GM12865 (cell line): ENCODE data around the gene EPHB2.

Source experiments
- DNase-seq: peaks from one replicate; pipeline ENCODE4 v3.0.0; 2010; ENCODE audit warnings: low read depth
- H3K4me3 ChIP-seq: 2 replicates; pipeline ENCODE4 v1.5.1; 2011; ENCODE audit warnings: mild to moderate bottlenecking, low read depth, low read length, control low read depth
- TF ChIP-seq, protein P1 (sequence below): IDR thresholded peaks from 2 replicates; pipeline ENCODE4 v1.5.1; 2011; ENCODE audit warnings: low read length, control low read depth, low read depth, inconsistent platforms; ENCODE audit not compliant: insufficient read depth; ENCODE audit errors: missing control alignments

Gene EPHB2

DNA sequence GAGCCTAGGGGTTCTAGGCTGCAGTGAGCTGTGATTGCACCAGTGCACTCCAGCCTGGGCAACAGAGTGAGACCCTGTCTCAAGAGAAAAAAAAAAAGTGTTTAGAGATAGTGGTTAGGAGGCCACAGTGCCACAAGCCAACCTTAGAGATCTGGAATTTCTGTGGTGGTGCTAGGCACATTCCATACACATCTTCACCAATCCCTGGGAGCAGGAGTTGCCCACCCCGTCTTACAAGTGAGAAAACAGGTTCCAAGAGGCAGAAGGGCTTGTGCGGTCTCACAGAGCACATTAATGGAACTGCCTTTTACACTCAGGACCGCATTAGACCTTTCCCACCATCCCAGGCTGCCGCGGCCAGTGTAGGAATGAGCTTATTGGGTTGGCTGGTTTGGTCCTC is 93.2 kb downstream of the EPHB2 start:
- DNase-seq: no peak
- TF ChIP-seq, protein P1, sequence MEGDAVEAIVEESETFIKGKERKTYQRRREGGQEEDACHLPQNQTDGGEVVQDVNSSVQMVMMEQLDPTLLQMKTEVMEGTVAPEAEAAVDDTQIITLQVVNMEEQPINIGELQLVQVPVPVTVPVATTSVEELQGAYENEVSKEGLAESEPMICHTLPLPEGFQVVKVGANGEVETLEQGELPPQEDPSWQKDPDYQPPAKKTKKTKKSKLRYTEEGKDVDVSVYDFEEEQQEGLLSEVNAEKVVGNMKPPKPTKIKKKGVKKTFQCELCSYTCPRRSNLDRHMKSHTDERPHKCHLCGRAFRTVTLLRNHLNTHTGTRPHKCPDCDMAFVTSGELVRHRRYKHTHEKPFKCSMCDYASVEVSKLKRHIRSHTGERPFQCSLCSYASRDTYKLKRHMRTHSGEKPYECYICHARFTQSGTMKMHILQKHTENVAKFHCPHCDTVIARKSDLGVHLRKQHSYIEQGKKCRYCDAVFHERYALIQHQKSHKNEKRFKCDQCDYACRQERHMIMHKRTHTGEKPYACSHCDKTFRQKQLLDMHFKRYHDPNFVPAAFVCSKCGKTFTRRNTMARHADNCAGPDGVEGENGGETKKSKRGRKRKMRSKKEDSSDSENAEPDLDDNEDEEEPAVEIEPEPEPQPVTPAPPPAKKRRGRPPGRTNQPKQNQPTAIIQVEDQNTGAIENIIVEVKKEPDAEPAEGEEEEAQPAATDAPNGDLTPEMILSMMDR: no peak

DNA sequence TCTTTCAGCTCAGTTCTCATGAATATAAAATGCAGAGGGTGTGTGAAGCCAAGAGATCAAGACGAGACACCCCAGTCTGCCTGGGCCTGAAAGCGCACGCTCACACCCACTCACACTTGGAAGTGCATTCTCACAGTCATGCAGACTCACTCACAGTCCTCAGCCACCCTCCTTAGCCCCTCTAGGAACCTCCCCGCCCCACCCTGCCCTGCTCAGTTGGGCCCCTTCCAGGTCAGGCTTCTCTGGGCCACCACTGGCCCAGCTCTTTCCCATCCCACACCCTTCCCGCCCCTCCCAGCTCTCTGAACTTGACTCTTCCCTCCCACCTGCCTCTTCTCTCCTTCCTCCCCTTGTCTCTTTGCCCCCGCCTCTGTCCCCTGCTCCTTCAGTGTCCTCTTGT is 93.8 kb downstream of the EPHB2 start:
- no peak overlapping the region for H3K4me3 ChIP-seq
- TF ChIP-seq, protein P1: no peak
- DNase-seq: no peak

More for the DNA sequence above, 93.2 kb downstream of the EPHB2 start:
- H3K4me3 ChIP-seq: no peak overlapping the region

DNA sequence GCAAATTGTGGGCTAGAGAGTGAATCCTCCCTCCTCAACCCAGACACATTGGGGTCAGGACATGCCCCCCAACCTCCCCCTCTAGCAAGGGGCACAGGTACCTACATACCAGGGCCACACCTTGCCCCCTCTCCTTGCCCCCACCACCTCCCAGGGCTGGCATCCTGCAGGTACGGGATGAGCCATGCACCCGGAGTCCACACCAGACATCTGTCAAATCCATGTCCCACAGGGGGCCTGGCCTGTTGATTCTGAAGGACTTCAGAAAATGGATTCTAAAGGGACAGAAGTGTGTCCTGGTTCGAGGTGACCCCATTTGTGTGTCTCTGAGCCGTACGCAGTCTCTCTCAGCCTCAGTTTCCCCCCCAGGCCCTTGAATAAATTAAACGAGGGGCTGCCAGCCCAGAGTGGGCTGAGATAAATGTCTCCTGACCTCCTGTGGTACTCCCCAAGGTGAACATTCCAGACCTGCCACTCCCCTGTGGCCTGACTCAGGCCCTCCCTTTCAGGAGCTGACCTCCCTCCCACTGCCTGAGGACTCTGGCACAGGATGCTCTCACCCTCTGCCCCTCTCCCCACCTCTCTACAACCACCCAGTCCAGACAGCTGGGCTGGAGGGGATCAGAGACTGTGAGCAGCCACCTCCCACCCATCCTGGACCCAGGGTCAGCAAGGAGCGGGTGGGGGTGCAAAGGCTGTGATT is 94.5 kb downstream of the EPHB2 start:
- DNase-seq: no peak
- no peak overlapping the region for H3K4me3 ChIP-seq
- TF ChIP-seq, protein P1: no peak

DNA sequence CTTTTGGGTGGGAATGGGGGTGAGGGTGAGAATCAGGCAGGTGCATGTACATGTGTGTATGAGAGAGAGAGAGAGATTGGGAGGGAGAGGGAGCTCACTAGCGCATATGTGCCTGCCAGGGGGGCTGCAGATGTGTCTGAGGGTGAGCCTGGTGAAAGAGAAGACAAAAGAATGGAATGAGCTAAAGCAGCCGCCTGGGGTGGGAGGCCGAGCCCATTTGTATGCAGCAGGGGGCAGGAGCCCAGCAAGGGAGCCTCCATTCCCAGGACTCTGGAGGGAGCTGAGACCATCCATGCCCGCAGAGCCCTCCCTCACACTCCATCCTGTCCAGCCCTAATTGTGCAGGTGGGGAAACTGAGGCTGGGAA is 95.0 kb downstream of the EPHB2 start:
- DNase-seq: no peak
- H3K4me3 ChIP-seq: no peak overlapping the region
- TF ChIP-seq, protein P1: no peak

DNA sequence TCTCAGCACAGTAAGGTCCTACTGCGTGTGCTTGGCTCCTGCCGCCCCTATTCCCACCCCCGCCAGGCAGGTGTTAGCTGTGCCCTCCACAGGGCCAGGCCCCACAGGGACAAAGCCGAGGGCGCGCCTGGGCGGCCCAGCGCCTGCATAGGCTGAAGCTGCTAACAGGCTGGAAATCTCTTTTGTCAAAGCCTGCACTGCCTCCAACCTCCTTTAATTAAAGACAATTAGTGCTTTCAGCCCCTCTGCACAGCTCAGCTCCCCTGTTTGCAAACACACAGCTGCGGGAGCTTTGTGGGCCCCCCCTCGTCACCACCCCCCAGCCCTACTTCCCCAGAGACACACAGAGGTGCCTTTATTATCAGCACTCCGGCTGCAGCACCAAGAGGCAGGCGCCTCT is 95.9 kb downstream of the EPHB2 start:
- TF ChIP-seq, protein P1: no peak
- H3K4me3 ChIP-seq: no peak overlapping the region
- DNase-seq: no peak

DNA sequence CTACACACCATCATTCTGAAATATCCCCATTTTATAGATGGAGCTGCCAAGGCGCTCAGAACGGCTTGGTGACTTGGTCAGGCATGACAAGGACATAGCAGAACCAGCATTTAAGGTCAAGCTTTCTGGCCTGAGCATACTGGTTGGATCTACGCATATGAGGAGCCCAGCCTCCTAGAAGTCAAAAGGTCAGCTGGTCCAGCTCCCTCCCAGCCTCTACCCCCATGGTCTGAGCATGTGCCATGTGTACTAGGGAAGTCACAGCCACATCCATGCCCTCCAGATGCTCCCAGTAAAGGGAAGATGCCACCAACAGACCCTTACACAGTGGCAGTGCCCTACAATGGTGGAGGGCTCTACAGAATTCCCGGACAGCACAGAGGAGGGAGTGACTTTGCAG is 96.7 kb downstream of the EPHB2 start:
- TF ChIP-seq, protein P1: no peak
- no peak for DNase-seq
- no peak overlapping the region for H3K4me3 ChIP-seq

DNA sequence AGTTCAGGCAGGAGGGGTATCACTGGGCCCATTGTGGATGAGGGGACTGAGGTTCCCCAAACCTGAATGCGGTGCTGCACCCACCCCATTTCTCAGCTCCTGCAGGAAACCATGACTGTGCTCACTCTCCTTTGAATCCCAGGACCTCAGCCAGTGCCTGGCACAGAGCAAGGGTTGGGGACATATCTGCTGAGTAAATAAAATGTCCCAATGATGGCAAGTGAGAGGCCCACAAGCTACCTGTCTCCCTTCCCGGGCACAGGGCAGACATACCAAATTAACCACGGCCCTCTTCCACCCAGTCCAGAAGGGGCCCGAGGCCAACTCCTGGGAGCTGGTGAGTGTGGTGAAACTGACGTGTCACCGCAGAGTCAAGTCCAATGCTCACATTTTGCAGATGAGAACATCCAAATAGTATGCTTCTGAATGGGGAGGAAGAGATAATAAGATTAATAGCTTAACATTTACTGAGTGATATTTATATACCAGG is 97.6 kb downstream of the EPHB2 start:
- no peak overlapping the region for H3K4me3 ChIP-seq
- TF ChIP-seq, protein P1: no peak
- no peak for DNase-seq
